SIG-M5 treated with dmso at 0.1 percent for 504 hours (cell line): ENCODE results near the gene MTOR.

ENCODE experiments used
- DNase-seq: peaks from one replicate; lab custom pipeline; 2025; ENCODE audit not compliant: unreplicated experiment; lab: John Stamatoyannopoulos, UW

MTOR gene

GRCh38 chr1:11153184-11153583 lies 109.2 kb downstream of the MTOR start:
- no peak for DNase-seq

GRCh38 chr1:11152755-11153154 lies 109.6 kb downstream of the MTOR start:
- no peak for DNase-seq

- no peak for DNase-seq
Measured at GRCh38 chr1:11151826-11152612, 110.3 kb downstream of the MTOR start.

- no peak for DNase-seq
Measured at GRCh38 chr1:11151114-11151513, 111.2 kb downstream of the MTOR start.

DNA sequence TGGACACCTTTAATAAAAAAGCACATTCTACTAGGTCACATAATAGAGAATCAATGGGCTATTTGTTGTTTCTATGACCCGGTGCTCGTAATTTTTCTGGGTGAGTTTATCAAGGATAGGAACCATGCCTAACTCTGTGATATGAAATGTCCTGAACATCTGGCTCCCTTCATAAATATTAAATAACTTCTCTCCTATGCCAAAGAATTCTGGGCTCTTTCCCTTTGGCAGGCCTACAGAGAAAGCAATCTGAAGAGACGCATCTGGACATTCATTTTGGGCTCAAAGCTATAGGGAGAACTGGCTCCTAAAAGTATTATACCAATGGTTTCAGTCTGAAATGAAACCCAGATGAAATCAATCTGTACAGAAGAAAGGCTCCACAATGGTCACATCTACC lies 112.0 kb downstream of the MTOR start:
- DNase-seq = no peak

DNA sequence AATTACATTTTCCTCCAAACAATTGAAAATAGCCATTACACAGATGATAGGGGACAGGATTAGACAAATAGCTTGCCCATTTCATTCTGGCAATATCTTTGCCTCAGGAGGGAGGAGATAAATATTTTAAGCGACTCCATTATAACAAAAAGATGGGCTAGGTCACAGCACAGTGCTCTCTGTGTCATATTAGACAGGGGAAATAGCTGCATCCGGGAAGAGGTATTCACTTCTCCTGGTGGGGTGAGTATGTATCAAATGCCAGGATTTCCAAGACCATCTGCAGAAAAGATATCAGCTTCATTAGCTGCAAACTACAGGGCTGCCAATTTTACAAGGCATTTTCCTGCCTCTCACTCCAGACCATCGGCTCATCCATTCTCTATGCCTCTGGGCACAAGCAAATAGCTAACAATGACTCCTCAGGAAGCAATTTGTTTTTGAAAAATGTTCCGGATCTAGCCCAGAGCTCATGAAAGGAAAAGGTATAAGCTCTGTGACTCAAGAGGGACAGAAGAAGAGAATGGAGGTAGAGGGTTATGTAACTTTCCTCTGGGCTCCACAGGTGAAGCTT lies 115.1 kb downstream of the MTOR start:
- DNase-seq = no peak

DNA sequence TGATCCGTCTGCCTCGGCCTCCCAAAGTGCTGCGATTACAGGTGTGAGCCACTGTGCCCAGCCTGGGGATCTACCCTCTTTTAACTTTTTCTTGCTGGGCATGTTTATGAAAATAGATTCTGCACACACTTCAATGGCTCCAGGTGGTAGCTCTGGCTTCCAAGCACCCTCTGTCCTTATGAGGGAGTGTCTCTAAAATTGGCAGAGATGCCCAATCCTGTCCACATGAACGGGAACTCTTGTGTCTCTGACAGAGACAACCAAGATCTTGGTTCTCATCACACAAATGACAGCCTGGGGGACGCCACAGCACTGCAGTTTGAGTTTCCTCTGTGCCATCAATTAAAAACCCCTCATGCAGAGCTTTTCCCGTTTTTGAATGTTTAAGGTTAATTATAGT lies 116.6 kb downstream of the MTOR start:
- no peak for DNase-seq

DNA sequence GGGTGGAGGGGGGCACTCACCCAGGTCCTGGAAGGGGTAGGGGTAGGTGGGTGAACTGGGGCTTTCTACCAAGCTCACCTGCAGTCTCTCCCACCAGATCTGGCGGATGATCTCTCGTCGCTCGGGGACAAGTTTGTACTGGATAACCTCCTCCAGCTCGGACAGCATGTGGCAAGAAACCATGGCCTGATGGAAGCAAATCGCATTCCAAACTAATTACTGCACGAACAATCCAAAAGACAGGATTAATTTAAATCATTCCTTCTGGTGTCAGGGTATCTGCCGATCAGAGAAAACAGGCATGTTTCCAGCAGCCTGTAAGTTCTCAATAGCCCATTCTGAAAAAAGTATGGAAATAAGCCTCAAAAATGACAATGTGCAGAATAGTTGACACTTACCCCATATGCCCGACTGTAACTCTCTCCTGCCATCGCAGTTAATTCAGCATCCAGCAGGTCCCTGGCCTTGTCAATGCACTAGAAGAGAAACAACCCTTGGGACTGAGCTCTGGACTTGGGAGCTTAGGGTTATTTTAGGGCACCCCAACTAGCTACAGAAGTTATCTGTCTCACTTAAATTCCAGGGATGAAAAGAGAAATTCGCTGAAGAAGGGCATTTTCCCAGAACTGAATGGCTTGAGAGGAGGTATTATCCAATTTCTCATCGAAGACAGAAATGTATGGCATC lies 117.6 kb downstream of the MTOR start:
- DNase-seq = no peak

GRCh38 chr1:11143907-11144306 lies 118.4 kb downstream of the MTOR start:
- no peak for DNase-seq

DNA sequence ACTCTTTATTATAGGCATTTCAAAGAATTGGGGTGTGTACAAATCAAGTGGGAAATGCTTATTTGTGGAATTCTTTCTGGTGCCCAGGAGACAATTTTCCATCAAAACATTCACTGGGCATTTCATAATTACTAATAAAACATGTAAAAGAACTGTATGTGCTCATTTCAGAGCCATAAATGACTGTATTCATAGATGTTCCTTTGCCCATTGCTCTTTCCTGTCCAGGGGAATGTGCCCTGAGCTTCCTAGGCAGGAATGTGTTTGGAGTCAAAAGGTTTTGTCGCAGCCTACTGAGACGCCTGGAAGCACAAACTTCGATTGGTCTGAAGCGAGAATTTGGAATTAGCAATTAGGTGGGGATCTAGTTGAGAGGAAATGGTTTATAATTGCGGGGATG lies 119.0 kb downstream of the MTOR start:
- DNase-seq = no peak

DNA sequence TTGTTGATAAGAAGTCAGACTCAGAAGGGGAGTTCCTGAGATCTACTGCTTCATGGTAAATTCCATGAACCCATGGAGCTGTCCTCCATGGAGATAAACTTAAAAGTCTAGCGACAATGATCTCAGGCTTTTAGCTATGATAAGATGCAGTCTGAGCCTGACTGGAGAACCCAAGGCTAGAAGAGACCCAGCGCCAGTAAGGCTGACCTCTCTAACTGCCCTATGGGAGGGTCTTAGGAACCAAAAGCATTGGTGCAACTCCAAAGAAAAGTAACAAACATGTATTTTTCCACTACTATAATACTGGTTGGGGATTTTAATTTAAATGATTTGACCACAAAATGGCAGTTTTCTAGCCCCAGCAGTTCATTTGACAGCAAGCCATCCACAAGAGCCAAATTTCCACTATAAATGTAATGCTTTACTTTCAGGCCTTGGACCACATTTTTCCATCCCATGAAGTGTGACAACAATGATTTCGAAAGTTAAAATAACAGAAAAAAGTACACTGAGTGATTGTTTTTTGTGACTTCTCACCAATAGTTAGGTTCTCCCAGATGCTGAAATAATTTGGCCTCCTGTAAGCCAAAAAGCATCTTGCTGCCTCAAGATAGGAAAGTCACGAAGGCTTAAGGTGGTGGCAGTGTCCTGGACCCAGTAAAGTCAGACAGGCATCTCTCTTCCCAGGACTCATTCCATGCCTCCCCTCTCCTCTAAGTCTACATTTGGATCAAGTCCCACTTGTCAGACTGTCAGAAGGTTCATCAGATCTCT lies 119.5 kb downstream of the MTOR start:
- no peak for DNase-seq

- DNase-seq = no peak
Measured at GRCh38 chr1:11138952-11139351, 123.4 kb downstream of the MTOR start.

- no peak for DNase-seq
Measured at GRCh38 chr1:11138029-11138428, 124.3 kb downstream of the MTOR start.

- no peak for DNase-seq
Measured at GRCh38 chr1:11134898-11135266, 127.5 kb downstream of the MTOR start.

GRCh38 chr1:11134251-11134897 lies 128.0 kb downstream of the MTOR start:
- DNase-seq = no peak

GRCh38 chr1:11132563-11133293 lies 129.6 kb downstream of the MTOR start:
- no peak for DNase-seq

- no peak for DNase-seq
Measured at GRCh38 chr1:11131816-11132215, 130.5 kb downstream of the MTOR start.

GRCh38 chr1:11130406-11130805 lies 131.9 kb downstream of the MTOR start:
- DNase-seq = no peak

- DNase-seq = no peak
Measured at GRCh38 chr1:11129649-11130390, 132.5 kb downstream of the MTOR start.

DNA sequence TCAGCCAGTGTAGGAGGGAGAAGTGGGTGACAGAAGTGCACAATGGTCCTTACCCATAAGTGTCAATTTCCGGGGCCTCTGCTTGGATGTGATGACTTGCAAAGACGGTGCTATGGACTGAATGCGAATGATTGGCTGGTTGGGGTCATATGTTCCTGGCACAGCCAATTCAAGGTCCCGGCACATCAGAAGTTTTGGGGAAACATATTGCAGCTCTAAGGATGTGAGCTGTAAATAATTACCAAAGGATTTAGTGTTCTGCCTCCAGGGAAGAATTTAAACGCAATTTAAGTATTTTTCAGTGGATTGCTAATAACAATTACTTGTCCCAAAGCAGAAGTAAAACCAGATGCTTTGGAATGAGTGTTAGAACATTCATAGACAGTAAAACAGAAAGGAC lies 135.8 kb downstream of the MTOR start:
- no peak for DNase-seq
